H1 (cell line): ENCODE measurements around the gene RIT2. TPM values are rescaled to one million over a fixed set of nuclear protein-coding genes. Genes with fewer than 3 reads are reported as not detected.

Source experiments
- CEBPB ChIP-seq: IDR thresholded peaks from 2 replicates; pipeline ENCODE4 v1.6.1; 2012; ENCODE audit warnings: low read depth, low read length
- CREB1 ChIP-seq: IDR thresholded peaks from 2 replicates; pipeline ENCODE4 v1.6.1; 2012; ENCODE audit warnings: inconsistent platforms
- EGR1 ChIP-seq: IDR thresholded peaks from 2 replicates; pipeline ENCODE4 v1.6.1; 2011; ENCODE audit warnings: low read depth, low read length, borderline replicate concordance
- GTF2F1 ChIP-seq: IDR thresholded peaks from 2 replicates; pipeline ENCODE4 v1.6.1; 2012; ENCODE audit warnings: low read depth, low read length, improper control_type of control experiment, borderline replicate concordance
- TAF7 ChIP-seq: optimal IDR thresholded peaks from 2 replicates; pipeline ENCODE3; 2011; ENCODE audit warnings: low read depth, mild to moderate bottlenecking, inconsistent platforms, low read length, moderate library complexity, borderline replicate concordance
- polyA plus RNA-seq, 7 experiments: library from polyadenylated mRNA; depleted of rRNA in 3 of 7; stranded (reverse) in 5 of 7; unstranded in 2 of 7; fragments of >200 nt in 5 of 7; fragments of 200-250 nt in 2 of 7; gene quantifications; 1 replicate in 5 of 7; 2 replicates in 1 of 7; 4 replicates in 1 of 7; pipeline versions ENCODE4 v1.2.1 to v1.2.3, GENCODE V29; 2011 to 2013; ENCODE audit warnings: missing spikeins in 2 of 7, mixed read lengths in 2 of 7
- total RNA-seq: library from RNA; stranded (reverse); fragmentation: NEBNext Ultra II Directional; extraction: Animal tissue kit (Norgen Biotek cat#: 25700); gene quantifications from 2 replicates; pipeline ENCODE4 v1.2.1, GENCODE V29; 2021

Gene RIT2
- total and polyA plus RNA-seq, 2 of the 8 experiments (the other 6 are each of a cell fraction or from before 2014, with no cell fraction given), result 0.67 to 3.2 TPM

- no peak for TF ChIP-seq EGR1
- no peak for TF ChIP-seq CEBPB
- TF ChIP-seq GTF2F1, result no peak
- no peak for TF ChIP-seq CREB1
- TF ChIP-seq TAF7, result no peak
Measured at GRCh38 chr18:43012951-43013350, 102.5 kb downstream of the RIT2 start (continued).
